Stimulated activated CD4-positive, alpha-beta T cell treated with anti-CD3 and anti-CD28 coated beads, TNF-alpha, amount 100 ng/mL, for 1 hour (primary cell): ENCODE results near the gene MYEOV.
A peak's percentile ranks its signal among the peaks of the same experiment; 100 is the strongest.

Source experiments
- DNase-seq, 3 donors: peaks; one replicate each; pipeline ENCODE4 v3.0.0-alpha.2; 2020; ENCODE audit warnings: low read depth in 3 of 3, low spot score in 1 of 3

Gene MYEOV

DNA sequence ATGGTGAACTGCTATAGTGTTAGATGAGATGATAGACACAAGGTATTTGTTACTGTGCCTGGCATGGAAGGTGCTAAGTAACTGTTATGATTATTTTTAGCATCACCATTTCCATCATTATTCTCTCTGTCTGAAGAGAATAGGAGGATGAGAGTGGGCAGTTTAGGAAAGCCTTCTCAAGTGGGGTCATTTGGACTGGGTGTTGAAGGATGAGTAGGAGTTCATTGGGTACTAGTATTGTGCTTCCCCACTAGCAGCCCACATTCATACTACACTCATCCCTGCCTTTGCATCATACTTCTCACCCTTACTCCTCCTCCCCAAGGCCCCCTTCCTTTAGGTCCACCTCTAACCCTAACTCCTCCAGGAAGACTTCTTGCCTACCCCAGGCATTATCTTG, 20.6 kb downstream of the MYEOV start:
- DNase-seq, result no peak

DNA sequence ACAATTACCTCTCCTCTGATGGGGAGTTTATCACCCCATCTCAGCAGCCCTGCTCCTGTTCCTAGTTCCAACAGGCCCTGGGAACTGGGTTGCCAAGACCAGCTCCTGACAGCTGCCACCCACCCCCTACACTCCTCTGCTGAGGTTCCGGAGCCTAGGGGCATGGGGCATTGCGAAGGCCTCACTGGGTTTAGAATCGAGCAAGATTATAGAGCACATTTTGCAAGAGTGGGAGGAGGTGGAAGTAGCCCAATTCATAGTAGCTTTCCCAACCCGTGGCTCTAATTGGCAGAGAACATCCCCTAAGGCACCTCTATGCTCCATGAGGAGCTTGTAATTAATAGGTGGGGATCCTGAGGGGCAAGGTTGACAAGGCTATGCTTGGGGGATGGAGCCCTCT, 23.0 kb downstream of the MYEOV start:
- no peak for DNase-seq

DNA sequence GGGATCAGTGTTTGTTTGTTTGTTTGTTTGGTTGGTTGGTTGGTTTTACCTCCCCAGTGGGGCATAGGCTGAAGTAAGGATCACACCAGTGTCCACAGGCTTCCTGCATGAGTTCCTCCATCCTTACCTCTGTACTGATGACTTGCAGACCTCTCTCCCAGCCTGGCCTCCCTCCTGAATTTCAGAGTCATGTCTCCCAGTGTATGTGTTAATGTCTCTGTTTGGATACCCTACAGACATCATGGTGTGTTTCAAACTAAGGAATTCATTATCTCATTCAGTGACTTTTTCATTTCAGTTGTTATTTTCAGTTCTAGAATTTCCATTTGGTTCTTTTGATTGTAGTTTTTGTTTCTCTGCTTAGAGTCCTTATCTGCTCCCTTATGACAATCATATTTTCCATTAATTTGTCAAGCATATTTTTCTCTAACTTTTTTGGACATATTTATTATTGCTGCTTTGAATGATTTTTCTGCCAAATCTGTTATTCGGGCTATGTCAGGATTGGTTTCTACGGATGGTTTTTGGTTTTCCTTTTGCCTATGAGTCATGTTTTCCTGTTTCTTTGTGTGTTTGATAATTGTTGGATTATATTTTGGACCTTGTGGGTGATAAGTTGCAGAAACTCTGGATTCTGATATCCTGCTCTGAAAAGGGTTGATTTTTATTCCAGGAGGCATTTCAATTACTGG, 23.6 kb downstream of the MYEOV start:
- DNase-seq, result no peak

DNA sequence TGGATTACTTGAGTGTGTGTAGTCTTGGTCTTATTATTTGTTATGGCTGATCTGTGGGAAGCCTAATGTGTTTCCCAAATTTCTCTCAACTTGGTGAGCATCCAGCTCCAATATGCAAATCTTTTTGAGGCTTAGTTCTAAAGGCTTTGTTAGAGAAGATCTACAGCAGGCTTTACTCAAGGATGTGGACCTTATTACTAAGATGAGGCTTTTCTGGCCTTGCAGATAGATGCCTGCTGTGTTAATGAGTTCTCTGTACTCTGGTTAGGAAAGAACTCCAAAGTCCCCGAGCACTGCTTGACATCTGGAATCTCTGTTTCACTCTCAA, 24.1 kb downstream of the MYEOV start:
- DNase-seq, result no peak

DNA sequence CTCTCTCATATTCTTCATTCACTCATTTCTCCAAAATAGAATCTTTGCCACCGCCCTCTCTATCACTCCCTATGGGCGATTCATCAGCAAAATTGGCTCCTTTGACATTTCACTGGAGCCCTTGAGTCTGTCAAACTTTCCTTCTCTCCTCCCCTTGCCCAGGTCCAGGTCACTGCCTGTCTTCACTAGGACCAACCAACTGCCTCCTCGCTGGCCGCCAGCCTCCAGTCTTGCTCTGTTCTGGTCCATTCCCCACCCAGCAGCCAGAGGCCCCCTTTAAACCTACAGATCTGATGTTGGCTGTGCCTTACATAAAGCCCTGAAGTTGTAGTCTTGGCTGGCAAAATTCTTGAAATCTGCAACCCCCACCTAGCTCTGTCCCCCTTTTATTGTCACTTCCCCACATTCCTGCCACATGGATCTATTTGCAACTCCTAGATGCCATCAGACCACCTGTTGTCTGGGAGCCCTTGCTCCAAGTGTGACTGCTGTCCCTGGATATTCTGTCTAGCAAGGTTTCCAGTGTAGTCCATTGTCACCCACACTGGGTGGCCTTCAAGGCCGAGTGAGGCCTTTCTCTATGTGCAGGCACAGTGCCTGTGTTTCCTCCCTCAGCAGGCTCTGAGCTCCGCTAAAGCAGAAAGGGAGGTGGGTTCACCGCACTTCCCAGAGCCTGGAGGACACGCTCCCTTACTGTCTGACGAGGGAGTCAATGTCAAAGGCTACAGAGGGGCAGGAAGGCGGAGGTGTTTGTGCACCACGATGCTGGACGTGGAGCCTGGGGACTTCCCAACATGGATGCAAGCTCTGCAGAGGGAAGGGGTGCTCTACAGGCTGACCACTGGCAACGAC, 25.5 kb downstream of the MYEOV start:
- DNase-seq, result no peak

DNA sequence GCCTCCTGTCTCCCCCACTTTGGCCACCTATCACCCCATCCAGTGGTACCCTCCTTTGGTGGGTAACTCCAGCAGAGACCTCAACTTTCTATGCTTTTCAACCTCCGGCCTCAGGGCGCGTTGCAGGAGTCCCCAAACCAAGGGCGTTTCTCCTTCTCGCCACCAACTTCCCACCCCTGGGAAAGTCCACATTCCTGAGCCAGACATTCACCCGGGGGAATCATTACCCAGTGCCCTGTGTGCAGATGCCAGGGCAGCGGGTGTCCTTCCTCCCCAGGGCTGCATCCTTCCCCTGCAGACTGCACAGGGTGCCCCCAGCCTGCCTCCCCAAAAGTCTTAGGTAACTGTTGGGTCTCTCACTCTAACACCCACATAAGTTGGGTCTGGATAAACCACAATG, 26.4 kb downstream of the MYEOV start:
- DNase-seq, result no peak

DNA sequence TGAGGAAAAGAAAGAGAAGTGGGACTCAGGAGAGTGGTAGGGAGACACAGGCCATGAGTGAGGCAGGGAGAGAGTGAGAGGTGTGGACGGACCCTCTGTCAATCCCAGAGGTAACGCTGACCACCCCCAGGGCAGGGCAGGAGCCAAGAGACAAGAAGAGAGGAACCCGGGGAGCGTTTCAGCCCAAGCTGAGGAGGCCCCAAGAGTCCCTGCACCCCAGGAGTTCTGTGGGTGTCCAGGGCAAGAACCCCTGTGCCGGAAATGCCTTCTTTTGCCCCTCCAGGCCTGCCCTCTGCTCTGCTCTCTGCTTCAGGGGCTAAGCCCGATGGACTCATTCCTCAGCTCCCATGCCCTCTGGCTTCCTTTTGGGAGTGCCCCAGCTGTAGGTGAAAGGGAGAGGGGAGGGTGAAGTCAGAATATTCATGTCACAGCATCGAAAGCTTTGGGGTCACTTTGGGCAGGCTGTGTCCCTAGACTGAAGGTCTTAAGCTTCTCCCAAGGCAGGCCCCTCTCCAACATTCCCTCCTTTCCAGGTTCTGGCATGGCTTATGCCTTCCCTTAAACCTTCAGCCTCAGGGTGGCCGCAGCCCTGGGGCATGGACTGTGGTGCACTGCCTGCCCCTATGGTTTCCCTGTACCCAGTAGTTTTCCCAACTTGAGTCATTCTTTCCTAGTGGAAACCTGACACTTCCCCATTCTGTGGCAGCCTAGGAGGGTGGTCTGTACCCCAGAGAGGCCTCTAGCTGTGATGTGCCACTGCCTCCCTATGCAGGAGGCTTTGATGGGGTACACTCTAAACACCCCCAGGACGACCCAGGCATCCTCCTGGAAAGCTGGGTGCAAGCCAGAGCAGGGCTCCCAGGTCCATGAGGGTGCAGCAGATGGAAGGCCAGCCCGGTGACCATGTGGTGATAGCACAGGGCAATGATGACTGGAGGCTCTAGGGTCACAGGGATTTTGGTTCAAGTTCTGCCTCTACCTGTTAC, 27.1 kb downstream of the MYEOV start:
- DNase-seq, result no peak

DNA sequence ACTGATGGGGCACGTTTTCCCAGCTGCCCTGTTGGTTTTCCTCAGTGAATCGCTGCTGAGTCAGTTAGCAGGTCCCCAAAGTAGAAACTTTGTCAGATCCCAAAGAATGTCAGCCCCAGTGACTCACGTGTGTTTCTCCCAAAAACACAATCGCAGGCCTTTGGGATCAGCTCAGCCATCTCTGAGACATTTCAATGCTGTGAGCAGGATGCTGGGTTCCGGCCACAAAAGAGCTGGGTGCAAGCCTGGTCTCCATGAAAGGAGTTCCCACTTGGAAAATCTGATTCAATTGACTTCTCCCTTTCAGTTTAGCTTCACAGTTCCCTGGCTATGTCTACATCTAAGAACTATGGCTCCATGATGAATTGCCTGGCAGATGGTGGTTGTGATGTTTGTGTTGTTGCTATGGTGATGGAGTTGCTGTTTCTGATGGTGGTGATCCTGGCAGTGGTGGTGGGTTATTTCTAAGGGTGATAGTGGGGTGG, 28.0 kb downstream of the MYEOV start:
- no peak for DNase-seq

DNA sequence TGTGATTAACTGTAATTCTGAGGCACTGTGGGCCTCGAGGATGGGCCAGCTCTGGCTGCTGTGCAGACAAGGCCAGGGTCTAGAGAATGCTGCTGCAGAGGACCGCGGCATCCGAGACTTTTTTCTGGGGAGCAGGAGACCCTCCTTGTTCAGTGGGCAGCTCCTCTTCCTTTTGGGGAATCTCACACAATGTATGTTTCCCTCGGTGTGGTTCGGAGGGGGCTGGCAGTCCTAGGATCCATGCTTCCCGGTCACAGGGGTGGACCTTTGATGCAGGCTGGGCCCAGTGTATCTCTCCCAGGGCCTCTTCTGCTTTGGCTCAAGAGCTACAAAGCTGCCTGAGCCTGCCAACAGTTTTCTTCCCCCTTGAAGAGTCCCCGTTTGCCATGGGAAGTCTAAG, 31.5 kb downstream of the MYEOV start:
- no peak for DNase-seq

DNA sequence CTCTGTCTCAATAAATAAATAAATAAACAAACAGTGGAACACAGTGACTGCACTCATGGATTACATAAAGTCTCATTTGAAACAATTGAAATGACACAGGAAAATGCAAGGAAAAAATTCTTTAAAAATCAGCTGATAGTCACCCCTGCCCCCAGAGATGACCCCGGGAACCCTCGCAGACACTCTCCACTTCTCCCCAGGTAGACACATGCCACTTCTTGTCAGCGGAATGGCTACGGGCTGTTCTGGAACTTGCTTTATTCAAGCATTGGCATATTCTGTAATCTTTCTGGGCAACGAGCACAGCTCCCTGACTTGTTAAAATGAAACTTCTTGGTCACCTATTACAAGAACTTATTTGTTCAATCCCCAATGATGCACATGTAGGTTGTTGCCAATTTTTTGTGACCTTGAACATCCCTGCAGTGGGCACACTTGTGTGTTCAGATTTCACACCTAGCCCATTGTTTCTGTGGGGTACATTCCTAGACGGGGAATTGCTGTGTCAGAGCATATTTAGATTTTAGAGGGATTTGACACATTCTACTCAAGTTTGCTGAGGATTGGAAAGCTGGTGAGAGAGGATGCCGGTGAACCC, 32.8 kb downstream of the MYEOV start:
- DNase-seq, result no peak

DNA sequence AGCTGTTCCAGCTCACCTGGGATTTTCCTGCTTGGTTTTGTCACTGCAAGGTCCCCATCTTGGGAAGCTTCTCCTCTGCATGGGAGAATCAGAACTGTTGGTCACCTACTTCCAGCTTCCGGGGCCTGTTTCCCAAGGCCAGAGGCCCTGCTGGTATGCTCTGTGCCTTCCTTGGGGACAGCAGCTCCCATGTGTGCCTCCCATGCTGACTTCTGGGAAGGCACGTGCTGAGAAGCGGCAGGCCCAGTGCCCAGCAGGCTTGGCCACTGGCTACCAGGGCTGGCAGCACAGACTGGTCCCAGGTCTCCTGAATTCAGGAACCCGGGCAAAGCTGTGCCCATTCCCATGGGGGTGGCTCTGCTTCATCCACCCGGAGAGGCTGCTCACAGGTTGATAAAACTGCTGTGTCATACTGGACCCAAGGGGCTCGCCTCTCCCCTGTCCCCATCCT, 33.8 kb downstream of the MYEOV start:
- DNase-seq, result no peak

DNA sequence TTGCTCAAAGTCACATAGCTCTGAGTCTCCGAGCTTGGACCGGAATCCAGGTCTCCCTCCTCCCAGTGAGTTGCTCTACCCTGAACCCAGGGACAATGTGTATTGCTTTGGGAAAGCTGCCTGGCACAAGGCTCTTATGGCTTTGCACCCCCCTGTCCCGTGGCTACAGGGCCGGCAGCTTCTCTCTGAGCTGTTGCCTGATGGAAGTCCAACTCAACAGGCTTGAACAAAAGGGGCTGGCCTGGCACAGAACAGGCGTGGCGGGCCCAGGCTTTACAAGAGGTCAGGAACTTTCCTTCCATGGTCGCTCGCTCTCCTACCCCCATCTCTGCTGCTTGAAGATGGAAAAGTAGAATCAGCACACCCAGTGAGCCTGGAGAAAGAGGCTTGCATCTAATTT, 34.3 kb downstream of the MYEOV start:
- no peak for DNase-seq

DNA sequence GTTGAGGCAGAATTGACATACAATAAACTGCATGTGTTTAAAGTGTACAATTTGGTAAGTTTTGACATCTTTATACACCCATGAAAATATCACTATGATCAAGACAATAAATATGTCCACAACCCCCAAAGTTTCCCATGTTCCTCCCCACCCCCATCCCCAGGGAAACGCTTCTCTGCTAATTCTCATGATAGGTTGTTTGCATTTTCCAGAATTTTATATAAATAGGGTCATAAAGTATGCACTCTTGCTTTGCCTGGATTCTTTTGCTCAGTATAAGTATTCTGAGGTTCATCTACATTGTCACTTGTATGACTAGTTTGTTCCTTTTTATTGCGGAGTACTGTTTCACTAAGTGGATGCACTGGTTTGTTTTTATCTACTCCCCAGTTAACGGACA, 35.6 kb downstream of the MYEOV start:
- no peak for DNase-seq

DNA sequence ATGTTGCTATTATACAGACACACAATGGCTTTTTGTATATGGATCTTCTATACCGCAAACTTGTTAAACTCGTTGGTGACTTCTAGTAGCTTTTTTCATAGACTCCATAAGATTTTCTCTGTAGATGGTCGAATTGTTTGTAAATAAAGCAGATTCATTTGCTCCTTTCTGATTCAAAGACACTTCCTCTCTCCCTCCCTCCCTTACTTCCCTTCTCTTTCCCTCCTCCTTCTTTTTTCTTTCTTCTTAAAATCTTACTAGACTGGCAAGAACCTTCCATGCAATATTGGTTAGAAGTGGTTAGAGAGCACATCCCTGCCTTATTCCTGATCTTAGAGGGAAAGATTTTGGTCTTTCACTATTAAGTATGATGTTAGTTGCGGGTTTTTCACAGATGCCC, 36.4 kb downstream of the MYEOV start:
- no peak for DNase-seq

DNA sequence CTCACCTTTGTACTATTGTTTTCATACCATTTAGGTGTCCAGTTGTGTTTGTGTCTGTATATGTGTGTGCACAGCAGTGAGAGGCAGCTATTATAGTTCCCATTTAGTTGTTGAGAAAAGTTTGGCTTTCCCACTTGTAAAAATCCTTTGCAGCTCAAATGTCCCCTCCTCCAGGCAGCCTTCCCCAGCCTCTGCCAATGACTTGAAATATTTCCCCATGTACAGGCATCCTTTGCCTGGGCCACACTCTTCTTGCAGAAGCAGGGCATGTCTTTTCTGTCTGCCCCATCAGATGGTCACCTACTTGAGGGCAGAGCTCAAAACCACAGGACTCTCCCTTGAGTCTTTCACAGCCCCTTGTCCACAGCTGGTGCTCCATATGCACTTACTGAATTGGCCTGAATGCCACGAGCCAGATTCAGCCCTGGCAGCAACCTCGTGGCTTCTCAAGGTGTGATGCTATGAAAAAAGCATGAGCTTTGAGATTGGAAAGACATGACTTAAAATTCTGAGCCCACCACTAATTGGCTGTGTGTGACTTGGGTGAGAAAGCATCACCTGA, 39.3 kb downstream of the MYEOV start:
- DNase-seq, result no peak

DNA sequence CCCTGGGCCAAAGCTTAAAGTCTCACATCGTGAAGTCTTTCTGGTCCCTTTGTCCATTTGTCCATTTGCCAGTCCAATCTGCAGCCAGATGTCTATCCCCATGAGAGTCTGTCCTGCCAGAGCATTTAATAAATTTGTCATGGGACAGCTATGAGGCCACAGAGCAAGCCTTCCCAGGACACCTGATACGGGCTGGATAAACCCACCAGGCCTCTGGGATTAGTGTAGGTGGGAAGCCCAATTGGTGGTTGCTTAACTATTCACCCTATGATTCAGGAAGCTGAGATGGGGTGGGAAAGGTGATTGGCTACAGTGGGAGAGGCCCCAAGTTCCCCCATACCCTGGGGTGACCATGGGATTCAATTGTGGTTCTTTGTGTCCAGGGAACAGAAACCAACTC, 39.9 kb downstream of the MYEOV start:
- DNase-seq, result no peak

DNA sequence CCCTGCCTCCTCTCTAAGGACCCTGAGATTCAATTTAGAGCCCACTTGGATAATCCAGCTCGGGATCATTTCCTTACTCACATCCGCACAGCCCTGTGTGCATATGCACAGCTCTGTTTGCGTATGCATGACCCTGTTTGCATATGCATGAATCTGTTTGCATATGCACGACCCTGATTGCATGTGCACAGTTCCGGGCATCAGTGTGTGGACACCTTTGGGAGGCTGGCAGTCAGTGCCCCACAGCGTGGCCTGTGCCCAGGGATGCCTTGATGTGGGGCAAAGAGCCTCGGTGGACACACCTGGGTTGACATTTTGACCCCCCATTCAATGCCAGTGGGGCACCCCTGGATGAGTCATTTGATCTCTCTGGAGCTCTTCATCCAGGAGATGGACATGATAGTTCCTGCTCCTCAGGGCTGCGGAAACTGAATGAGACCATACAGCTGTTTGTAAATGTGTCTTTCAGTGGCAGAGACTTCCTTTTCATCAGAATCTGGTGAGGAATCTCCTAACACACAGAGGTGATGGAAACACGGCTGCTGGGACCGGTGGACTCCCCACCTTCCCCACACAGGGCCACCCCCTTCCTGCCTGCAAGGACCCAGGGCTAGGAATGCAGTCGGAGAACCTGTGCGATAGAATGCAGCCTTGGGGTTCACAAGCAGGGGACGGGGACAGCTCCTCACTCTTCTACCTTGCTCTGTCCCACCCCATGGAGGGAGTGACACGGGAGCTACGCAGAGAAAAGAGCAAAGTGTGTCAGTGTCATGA, 41.2 kb downstream of the MYEOV start:
- no peak for DNase-seq

DNA sequence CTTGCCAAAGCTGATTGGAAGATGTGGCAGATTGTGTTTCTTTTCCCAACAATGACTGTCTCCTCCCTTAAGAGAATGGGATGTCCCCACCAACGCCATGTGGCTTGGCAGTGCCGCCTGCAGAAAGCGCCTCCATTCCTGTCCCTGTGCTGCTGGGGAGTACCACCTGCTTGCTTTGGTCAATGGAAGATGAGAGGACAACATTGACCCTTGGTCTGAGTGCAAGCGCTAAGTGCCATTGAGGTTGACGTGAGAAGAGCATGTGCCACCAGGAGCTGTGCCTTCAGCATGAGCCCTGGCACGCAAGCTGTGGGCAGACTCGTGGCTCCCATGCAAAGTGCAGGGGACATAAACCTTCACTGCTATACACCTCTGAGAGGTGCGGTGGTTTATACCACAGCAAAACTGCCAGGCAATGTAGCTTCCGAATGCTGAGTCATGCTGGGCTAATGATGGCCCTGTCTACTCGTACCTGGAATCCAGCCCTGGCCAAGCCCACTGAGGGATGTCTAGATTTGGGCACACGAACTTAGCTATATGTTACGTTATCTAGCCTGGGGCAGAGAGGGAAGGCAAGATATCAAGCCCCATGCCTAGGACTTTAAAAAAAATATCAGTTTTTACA, 41.9 kb downstream of the MYEOV start:
- no peak for DNase-seq

DNA sequence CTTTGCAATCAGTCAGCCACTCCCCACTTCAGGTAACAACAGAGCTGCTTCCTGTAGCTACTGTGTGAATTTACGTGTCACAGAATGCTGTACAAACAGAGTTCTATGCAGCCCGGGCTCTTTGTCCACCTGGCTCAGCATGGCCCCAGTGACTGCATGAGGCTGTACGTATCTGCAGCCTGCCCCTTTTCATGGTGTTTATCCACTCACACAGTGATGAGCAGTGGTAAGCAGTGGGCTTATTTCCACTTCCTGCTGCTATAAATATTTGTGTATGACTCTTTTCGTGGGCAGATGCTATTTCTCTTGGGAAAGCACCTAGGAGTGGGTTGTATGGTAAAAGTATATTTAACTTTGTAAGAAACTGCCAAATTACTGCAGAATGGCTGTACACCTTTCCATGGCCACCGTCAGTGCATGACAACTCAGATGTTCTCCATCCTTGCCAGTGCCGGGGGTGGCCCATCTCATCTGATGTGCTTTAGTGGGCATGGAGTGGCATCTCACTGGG, 43.3 kb downstream of the MYEOV start:
- peak in 1 of 3 donors; percentile 35 for DNase-seq
